ENCODE measurements around the gene SPACA4. TPM values are rescaled to one million over a fixed set of nuclear protein-coding genes. Genes with fewer than 3 reads are reported as not detected.

The SPACA4 gene
- total RNA-seq, 1 experiment from 2014 or later: not detected

DNA sequence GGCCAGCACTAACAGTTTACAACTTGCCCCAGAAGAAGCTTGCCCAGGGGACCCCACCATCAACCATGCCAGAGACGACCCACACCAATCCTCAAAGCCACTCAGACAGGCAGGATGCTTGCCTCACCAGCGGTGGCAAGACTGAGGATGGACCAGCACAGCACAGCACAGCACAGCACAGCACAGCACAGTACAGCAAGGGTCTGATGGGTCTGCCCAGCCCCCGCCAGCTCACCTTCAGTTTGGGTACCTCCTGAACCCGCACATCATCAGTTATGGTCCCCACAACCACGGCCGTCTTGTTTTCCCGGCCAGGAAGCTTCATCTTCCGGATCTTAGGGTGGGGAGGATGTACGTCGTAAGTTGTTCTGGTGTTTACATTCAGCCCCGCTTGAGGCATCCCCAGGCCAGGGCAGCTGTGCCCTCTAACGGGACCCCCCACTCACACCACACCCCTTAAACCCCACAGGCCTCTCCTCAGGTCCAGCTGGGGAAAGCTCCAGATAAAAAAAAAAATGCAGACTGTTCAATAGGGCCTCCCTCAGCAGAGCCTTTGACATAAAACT is 10.0 kb downstream of the SPACA4 start:
- Histone ChIP-seq H3K56ac (ENCODE audit: insufficient read length, low read depth, low read length) (no peak overlapping the region), H3K27me3 (ENCODE audit: insufficient read depth, low read length) (no peaks in the 10 kb centered on the region), H3K18ac (ENCODE audit: insufficient read length, low read depth, low read length) (no peak overlapping the region), H3K79me2 (ENCODE audit: insufficient read depth, low read length) (peaks cover 18% of the 10 kb centered on the region), H3K14ac (ENCODE audit: insufficient read depth, low read length) (no peak overlapping the region), H3K4ac (ENCODE audit: low read depth, low read length) (no peak overlapping the region), H2BK120ac (ENCODE audit: low read depth, low read length, poor library complexity, severe bottlenecking) (no peak overlapping the region), H4K8ac (replicated peaks; ENCODE audit: insufficient read length, low read depth, low read length) (no peak overlapping the region), H2BK12ac (ENCODE audit: insufficient read length, low read depth, low read length) (no peak overlapping the region), H3K4me1 (ENCODE audit: insufficient read depth, low read length) (peaks cover 3% of the 10 kb centered on the region; the same call in 1 of the 2 replicates), H3T11ph (ENCODE audit: low read length) (no peak overlapping the region), H3K9me3 (ENCODE audit: control insufficient read depth, low read depth, low read length) (no peaks in the 10 kb centered on the region), H2AK5ac (ENCODE audit: insufficient read length, low read length) (no peak overlapping the region), H2AFZ (ENCODE audit: low read length) (no peak overlapping the region), H4K20me1 (ENCODE audit: control insufficient read depth, insufficient read depth, insufficient read length) (no peaks in the 10 kb centered on the region), H4K5ac (ENCODE audit: insufficient read length, low read depth, low read length) (no peak overlapping the region), H2BK15ac (ENCODE audit: low read depth, low read length) (no peak overlapping the region), H4K91ac (ENCODE audit: insufficient read length, low read depth, low read length) (no peak overlapping the region), H3K9ac (ENCODE audit: extremely low read depth, insufficient read length, low read length) (peak overlapping the region; percentile 0), H3K4me2 (ENCODE audit: insufficient read depth, insufficient read length, low read length) (no peak overlapping the region), H2BK20ac (ENCODE audit: low read depth, low read length, poor library complexity, severe bottlenecking) (no peak overlapping the region), H3K23me2 (ENCODE audit: insufficient read length, low read depth, low read length, poor library complexity, severe bottlenecking) (peaks cover 10% of the 10 kb centered on the region), H3K79me1 (ENCODE audit: insufficient read depth, low read depth, low read length, poor library complexity, severe bottlenecking) (peaks cover 4% of the 10 kb centered on the region), H3K27ac (ENCODE audit: insufficient read length, low read depth, low read length) (no peak overlapping the region), H3K23ac (ENCODE audit: insufficient read length, low read depth, low read length) (no peak overlapping the region), H2BK5ac (ENCODE audit: insufficient read length, low read length) (no peak overlapping the region)
- Mint-ChIP-seq H3K4me3 (peak overlapping the region; percentile 97 to 99), H3K27me3 (ENCODE audit: low read depth) (no peaks in the 10 kb centered on the region; the same call in 1 of the 2 replicates), H3K36me3 (ENCODE audit: insufficient read depth in 1 of 3, low read depth in 3 of 3) (peaks cover 38 to 60% (median 56%) of the 10 kb centered on the region in 3 experiments), H3K27ac (peak overlapping the region; percentile 77 to 96 (median 89)), H3K9me3 (no peaks in the 10 kb centered on the region; a peak in 1 of 5 replicates), H3K4me1 (peaks cover 40 to 54% of the 10 kb centered on the region in 2 experiments)
- no CpG with 5 or more reads among the region's 12 CpGs for WGBS (ENCODE audit: extremely low coverage, insufficient read length, low lambda C conversion rate)
- DNase-seq: peak; percentile 28
- no peak for TF ChIP-seq CTCF (conservative IDR thresholded peaks at IDR 0.05)
